ENCODE results near the gene AGAP2. TPM values are rescaled to one million over a fixed set of nuclear protein-coding genes. Genes with fewer than 3 reads are reported as not detected.

Gene AGAP2
- total RNA-seq, 1 experiment from 2014 or later: 0.19 TPM

DNA sequence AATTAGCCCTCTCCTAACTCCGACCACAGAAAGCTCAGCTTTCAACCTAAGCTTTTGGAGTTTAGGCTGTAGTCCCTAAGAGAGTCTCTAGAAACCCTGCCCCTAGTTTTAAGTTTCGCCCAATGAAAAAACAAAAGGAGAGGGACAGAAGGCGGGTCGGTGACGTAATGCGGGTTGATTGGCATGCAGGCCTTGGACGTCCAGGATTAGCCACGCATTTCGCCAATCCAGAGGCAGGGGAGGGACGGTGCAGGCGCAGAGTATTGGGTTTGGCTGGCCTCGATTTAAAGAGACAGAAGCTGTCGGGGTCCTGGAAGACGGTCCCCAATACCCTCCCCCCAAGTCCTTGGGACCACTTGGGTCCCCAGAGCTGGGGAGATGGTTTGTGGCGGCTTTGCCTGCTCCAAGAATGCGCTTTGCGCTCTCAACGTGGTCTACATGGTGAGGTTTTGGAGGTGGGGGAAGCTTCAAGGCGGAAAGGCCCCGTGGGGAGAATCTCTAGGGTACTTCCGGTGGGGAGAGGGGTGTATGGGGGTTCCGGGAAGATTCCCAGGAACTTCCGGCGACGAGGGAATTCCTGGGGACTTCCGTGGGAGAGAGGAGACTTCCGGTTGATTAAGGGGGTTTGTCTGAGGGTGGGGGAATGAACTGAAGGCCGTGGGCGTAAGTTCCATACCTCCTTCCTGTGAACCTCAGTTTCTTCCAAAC is 6.4 kb upstream of the AGAP2 start, which contains the start of gene TSPAN31:
Gene TSPAN31 (plus strand): TSS at position 263 of the 708 bp plus-strand sequence. CDS start 116 bp downstream, at position 379.
- peaks cover 50% of the 10 kb centered on the region for H3K36me3 Mint-ChIP-seq (ENCODE audit: insufficient read depth, unreplicated experiment)
- intact Hi-C loops (cut with micrococcal nuclease): loop anchor here (1.0 kb wide), 1 partner anchor 19 kb away; no protein-coding TSS in a partner anchor
- POLR2A ChIA-PET: interaction anchor here (0.5 to 2.5 kb wide), 30 partner anchors 8 to 1215 kb away, joined by 3 to 20 read pairs (median 4); partner anchors contain the start of genes EEF1AKMT3, MARCHF9, METTL1 and OS9
- DNase-seq (ENCODE audit: unreplicated experiment): peak; percentile 99
- CTCF ChIA-PET: interaction anchor here (0.5 to 1.7 kb wide), 7 partner anchors 12 to 161 kb away, joined by 3 to 11 read pairs (median 5); no protein-coding TSS in a partner anchor
- H3K27ac Mint-ChIP-seq (ENCODE audit: low read depth, unreplicated experiment): peak within 1 kb of the TSS; percentile 100
- H3K9me3 Mint-ChIP-seq (ENCODE audit: unreplicated experiment): no peaks in the 10 kb centered on the region
- H3K4me3 Mint-ChIP-seq (ENCODE audit: unreplicated experiment): peak within 1 kb of the TSS; percentile 100
- TF ChIP-seq, protein P1, sequence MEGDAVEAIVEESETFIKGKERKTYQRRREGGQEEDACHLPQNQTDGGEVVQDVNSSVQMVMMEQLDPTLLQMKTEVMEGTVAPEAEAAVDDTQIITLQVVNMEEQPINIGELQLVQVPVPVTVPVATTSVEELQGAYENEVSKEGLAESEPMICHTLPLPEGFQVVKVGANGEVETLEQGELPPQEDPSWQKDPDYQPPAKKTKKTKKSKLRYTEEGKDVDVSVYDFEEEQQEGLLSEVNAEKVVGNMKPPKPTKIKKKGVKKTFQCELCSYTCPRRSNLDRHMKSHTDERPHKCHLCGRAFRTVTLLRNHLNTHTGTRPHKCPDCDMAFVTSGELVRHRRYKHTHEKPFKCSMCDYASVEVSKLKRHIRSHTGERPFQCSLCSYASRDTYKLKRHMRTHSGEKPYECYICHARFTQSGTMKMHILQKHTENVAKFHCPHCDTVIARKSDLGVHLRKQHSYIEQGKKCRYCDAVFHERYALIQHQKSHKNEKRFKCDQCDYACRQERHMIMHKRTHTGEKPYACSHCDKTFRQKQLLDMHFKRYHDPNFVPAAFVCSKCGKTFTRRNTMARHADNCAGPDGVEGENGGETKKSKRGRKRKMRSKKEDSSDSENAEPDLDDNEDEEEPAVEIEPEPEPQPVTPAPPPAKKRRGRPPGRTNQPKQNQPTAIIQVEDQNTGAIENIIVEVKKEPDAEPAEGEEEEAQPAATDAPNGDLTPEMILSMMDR (IDR thresholded peaks at IDR 0.05; ENCODE audit: unreplicated experiment): no peak
- H3K4me1 Mint-ChIP-seq (ENCODE audit: insufficient read depth, unreplicated experiment): peaks cover 11% of the 10 kb centered on the region
- H3K27me3 Mint-ChIP-seq (ENCODE audit: insufficient read depth, unreplicated experiment): peaks cover 16% of the 10 kb centered on the region
- no TSS peak for BruUV-seq (replicated peaks)

- Mint-ChIP-seq H3K36me3 (ENCODE audit: insufficient read depth, unreplicated experiment) (peaks cover 43% of the 10 kb centered on the region), H3K9me3 (ENCODE audit: unreplicated experiment) (no peaks in the 10 kb centered on the region), H3K4me1 (ENCODE audit: insufficient read depth, unreplicated experiment) (peaks cover 11% of the 10 kb centered on the region), H3K4me3 (ENCODE audit: unreplicated experiment) (peak overlapping the region; percentile 100), H3K27ac (ENCODE audit: low read depth, unreplicated experiment) (peak overlapping the region; percentile 100), H3K27me3 (ENCODE audit: insufficient read depth, unreplicated experiment) (peaks cover 22% of the 10 kb centered on the region)
- DNase-seq (ENCODE audit: unreplicated experiment): no peak
- TSS peak; percentile 34 for BruUV-seq (replicated peaks)
- intact Hi-C loops (cut with micrococcal nuclease): loop anchor here (1.0 kb wide), 1 partner anchor 18 kb away; no protein-coding TSS in a partner anchor
- POLR2A ChIA-PET: interaction anchor here (0.5 to 2.5 kb wide), 25 partner anchors 8 to 1115 kb away, joined by 3 to 20 read pairs (median 5); partner anchors contain the start of genes CDK4, EEF1AKMT3, MARCHF9 and METTL1
- TF ChIP-seq, protein P1 (IDR thresholded peaks at IDR 0.05; ENCODE audit: unreplicated experiment): no peak
- CTCF ChIA-PET: interaction anchor here (0.8 to 1.7 kb wide), 2 partner anchors 18 to 22 kb away, joined by 5 to 11 read pairs; no protein-coding TSS in a partner anchor
These were observed 5.7 kb upstream of the AGAP2 start for GRCh38 chr12:57744194-57744776.

DNA sequence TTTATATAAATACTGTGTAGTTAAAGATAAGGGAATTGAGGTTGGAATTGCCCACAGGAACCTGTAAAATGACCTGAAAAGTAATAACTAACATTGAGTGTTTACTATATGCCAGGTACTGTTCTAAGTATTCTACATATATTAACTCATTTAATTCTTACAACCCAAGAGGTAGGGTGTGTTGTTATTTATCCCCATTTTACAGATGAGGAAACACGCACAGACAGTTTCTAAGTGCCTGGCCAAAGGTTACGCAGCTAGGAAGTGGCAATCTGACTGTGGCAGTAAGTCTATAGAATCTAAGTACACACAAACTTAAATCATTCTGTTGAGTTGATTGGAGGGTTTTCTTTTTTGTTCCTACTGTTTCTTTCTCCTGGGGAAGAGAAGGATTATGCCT is 5.2 kb upstream of the AGAP2 start:
- peak overlapping the region; percentile 100 for H3K27ac Mint-ChIP-seq (ENCODE audit: low read depth, unreplicated experiment)
- TF ChIP-seq, protein P1 (IDR thresholded peaks at IDR 0.05; ENCODE audit: unreplicated experiment): no peak
- POLR2A ChIA-PET: interaction anchor here (0.7 to 2.5 kb wide), 7 partner anchors 8 to 197 kb away, joined by 3 to 20 read pairs (median 4); partner anchors contain the start of genes CDK4 and MARCHF9
- H3K4me1 Mint-ChIP-seq (ENCODE audit: insufficient read depth, unreplicated experiment): peaks cover 11% of the 10 kb centered on the region
- no TSS peak for BruUV-seq (replicated peaks)
- intact Hi-C loops (cut with micrococcal nuclease): loop anchor here (1.0 kb wide), 1 partner anchor 17 kb away; no protein-coding TSS in a partner anchor
- H3K27me3 Mint-ChIP-seq (ENCODE audit: insufficient read depth, unreplicated experiment): peaks cover 27% of the 10 kb centered on the region
- H3K4me3 Mint-ChIP-seq (ENCODE audit: unreplicated experiment): peak overlapping the region; percentile 100
- CTCF ChIA-PET: interaction anchor here (1.7 kb wide), 1 partner anchor 17 kb away, joined by 11 read pairs; no protein-coding TSS in a partner anchor
- DNase-seq (ENCODE audit: unreplicated experiment): no peak
- H3K9me3 Mint-ChIP-seq (ENCODE audit: unreplicated experiment): no peaks in the 10 kb centered on the region
- peaks cover 38% of the 10 kb centered on the region for H3K36me3 Mint-ChIP-seq (ENCODE audit: insufficient read depth, unreplicated experiment)

Measured in MCF 10A (cell line).